Measurements from ENCODE around the gene SEC61A1. TPM values are rescaled to one million over a fixed set of nuclear protein-coding genes. Genes with fewer than 3 reads are reported as not detected.

Gene SEC61A1
- total RNA-seq, 1 donor from 2014 or later = 176 TPM

DNA sequence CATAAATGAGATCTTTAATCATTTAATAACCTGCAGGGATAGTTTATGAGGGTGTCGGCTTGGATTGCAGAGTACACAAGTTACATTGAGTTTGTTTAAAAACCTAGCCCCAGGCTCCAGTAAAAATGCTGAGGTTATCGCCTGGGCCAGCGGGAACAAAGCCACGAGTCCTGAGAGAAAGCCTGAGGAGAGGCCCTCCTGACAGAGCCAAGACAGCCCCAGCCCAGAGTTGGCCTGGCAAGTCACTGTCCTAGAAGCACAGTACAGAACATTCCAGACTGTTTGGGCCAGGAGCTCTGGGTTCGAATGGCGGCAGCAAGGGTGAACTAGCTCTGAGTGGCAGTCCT is 32.4 kb downstream of the SEC61A1 start:
- H3K9me3 Mint-ChIP-seq (ENCODE audit: low read depth) = no peaks in the 10 kb centered on the region
- H3K36me3 Mint-ChIP-seq (ENCODE audit: insufficient read depth) = peaks cover 26% of the 10 kb centered on the region
- H3K27me3 Mint-ChIP-seq = peaks cover 3% of the 10 kb centered on the region

GRCh38 chr3:128089135-128089534 is 36.9 kb downstream of the SEC61A1 start:
- DNase-seq (ENCODE audit: low spot score, unreplicated experiment) = no peak

More for the DNA sequence above, 32.4 kb downstream of the SEC61A1 start:
- H3K4me3 Mint-ChIP-seq (ENCODE audit: low read depth) = no peak overlapping the region
- DNase-seq (ENCODE audit: low spot score, unreplicated experiment) = no peak
- peaks cover 8% of the 10 kb centered on the region for H3K4me1 Mint-ChIP-seq (ENCODE audit: low read depth)
- TF ChIP-seq CTCF (IDR thresholded peaks at IDR 0.05; ENCODE audit: unreplicated experiment) = no peak
- no peak overlapping the region for H3K27ac Mint-ChIP-seq

DNA sequence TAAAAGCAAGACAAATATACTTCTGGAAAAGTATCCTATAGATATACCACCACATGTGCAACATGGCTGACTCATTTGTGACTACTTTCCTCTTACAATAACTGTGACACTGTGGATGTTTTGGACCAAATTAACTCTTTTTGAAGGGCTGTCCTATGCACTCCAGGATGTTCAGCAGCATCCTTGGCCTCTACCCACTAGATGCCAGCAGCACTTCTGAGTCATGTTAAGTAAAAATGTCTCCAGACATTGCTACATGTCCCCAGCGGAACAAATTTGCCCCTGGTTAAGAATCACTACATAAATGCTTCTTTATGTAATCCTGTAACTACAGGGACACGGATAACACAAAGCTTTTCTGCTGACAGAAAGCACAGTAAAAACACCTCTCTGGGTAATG is 39.3 kb downstream of the SEC61A1 start:
- H3K9me3 Mint-ChIP-seq (ENCODE audit: low read depth) = no peaks in the 10 kb centered on the region
- DNase-seq (ENCODE audit: low spot score, unreplicated experiment) = no peak
- H3K36me3 Mint-ChIP-seq (ENCODE audit: insufficient read depth) = peaks cover 11% of the 10 kb centered on the region
- no peaks in the 10 kb centered on the region for H3K27me3 Mint-ChIP-seq
- no peak overlapping the region for H3K27ac Mint-ChIP-seq
- H3K4me3 Mint-ChIP-seq (ENCODE audit: low read depth) = no peak overlapping the region
- TF ChIP-seq CTCF (IDR thresholded peaks at IDR 0.05; ENCODE audit: unreplicated experiment) = no peak
- H3K4me1 Mint-ChIP-seq (ENCODE audit: low read depth) = no peaks in the 10 kb centered on the region

More at GRCh38 chr3:128089135-128089534, 36.9 kb downstream of the SEC61A1 start:
- H3K9me3 Mint-ChIP-seq (ENCODE audit: low read depth) = no peaks in the 10 kb centered on the region
- no peak overlapping the region for H3K4me3 Mint-ChIP-seq (ENCODE audit: low read depth)
- no peaks in the 10 kb centered on the region for H3K27me3 Mint-ChIP-seq
- peaks cover 10% of the 10 kb centered on the region for H3K36me3 Mint-ChIP-seq (ENCODE audit: insufficient read depth)
- peak; percentile 12 for TF ChIP-seq CTCF (IDR thresholded peaks at IDR 0.05; ENCODE audit: unreplicated experiment)
- no peaks in the 10 kb centered on the region for H3K4me1 Mint-ChIP-seq (ENCODE audit: low read depth)
- no peak overlapping the region for H3K27ac Mint-ChIP-seq

DNA sequence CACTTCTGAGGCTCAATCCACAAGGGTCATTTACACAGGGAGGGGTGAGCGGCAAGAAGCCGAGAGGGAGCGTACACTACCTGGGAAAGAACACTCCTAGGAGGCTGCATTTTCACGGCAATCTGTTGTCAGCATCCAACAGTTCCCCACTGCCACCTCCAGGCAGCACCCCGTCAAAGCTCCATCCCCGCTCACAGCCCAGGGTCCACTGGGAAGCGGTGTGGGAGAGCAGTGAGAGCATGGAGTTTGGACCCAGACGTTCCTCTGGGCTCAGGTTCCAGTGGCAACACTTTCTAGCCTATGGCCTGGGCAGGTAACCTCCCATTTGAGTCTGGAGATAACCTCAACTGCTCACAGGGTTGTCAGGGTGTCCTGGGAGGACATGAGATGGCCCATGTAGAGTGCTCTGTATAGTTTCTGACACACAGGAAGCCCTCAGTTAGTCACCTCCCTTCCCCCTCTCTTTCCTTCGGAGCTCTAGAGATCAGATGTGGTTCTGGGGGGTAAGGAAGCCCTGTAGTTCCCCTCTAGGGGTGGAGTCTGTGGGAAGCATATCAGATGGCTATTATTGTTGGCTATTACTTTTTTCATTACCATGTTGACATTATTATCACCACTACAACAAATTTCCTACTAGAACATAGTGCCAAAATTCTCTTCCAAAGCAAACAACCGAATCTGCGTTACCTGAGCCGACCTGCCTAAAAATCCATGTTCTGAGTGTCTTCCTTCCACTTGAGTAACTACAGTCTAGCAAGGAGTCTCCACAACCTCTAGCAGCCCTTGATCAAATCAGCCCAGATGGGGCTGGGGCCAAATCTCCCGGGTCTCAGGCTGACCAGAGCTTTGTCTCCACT is 42.3 kb downstream of the SEC61A1 start:
- Mint-ChIP-seq H3K9me3 (ENCODE audit: low read depth) (no peaks in the 10 kb centered on the region), H3K27ac (no peak overlapping the region), H3K4me3 (ENCODE audit: low read depth) (no peak overlapping the region), H3K4me1 (ENCODE audit: low read depth) (peaks cover 13% of the 10 kb centered on the region), H3K27me3 (no peaks in the 10 kb centered on the region), H3K36me3 (ENCODE audit: insufficient read depth) (peaks cover 21% of the 10 kb centered on the region)
- TF ChIP-seq CTCF (IDR thresholded peaks at IDR 0.05; ENCODE audit: unreplicated experiment) = no peak
- no peak for DNase-seq (ENCODE audit: low spot score, unreplicated experiment)

DNA sequence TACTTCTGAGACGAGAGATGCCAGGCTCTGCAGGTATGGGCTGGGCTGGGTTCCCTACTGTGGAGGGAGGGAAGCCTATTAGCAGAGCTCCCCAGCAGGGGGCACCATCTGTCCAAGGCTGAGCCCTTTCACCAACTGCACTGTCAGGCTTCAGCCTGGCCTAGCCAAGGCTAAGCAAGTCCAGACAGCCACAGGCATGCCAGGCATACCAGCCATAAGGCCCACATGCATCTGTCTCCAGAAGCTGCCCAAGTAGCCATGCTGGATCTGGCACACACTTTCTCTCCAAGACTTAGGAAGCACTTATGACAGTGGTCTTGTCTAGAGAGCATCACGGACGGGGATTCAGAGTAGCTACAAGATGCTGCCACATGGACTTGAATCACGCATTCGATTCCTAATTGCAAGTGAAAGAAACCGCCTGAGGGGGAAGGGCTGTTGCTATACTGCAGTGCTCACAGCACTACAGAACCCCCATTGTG is 43.0 kb downstream of the SEC61A1 start:
- no peak overlapping the region for H3K4me3 Mint-ChIP-seq (ENCODE audit: low read depth)
- H3K36me3 Mint-ChIP-seq (ENCODE audit: insufficient read depth) = peaks cover 25% of the 10 kb centered on the region
- DNase-seq (ENCODE audit: low spot score, unreplicated experiment) = peak; percentile 60
- H3K4me1 Mint-ChIP-seq (ENCODE audit: low read depth) = peaks cover 13% of the 10 kb centered on the region
- peak; percentile 75 for TF ChIP-seq CTCF (IDR thresholded peaks at IDR 0.05; ENCODE audit: unreplicated experiment)
- H3K27ac Mint-ChIP-seq = peak overlapping the region; percentile 33
- no peaks in the 10 kb centered on the region for H3K9me3 Mint-ChIP-seq (ENCODE audit: low read depth)
- H3K27me3 Mint-ChIP-seq = no peaks in the 10 kb centered on the region

Data from progenitor cell of endocrine pancreas (in vitro differentiated cells).